Kidney epithelial cell (primary cell): Measurements from ENCODE around the gene APMAP. TPM values are rescaled to one million over a fixed set of nuclear protein-coding genes. Genes with fewer than 3 reads are reported as not detected.

Source experiments
- DNase-seq: peaks from one replicate; pipeline ENCODE4 v3.0.0-alpha.2; 2010; ENCODE audit warnings: low read depth
- H3K27me3 ChIP-seq: 2 replicates; pipeline ENCODE4 v1.6.0; 2011; ENCODE audit warnings: low read length; ENCODE audit not compliant: control insufficient read depth, insufficient read depth
- H3K36me3 ChIP-seq: 2 replicates; pipeline ENCODE4 v1.5.1; 2011; ENCODE audit warnings: low read length; ENCODE audit not compliant: control insufficient read depth, insufficient read depth
- H3K4me3 ChIP-seq: 2 replicates; pipeline ENCODE4 v1.5.1; 2011; ENCODE audit warnings: low read depth, mild to moderate bottlenecking, control low read depth, low read length
- CTCF ChIP-seq: IDR thresholded peaks from 2 replicates; pipeline ENCODE4 v1.5.1; 2011; ENCODE audit warnings: mild to moderate bottlenecking, moderate library complexity, low read length, control low read depth, inconsistent platforms; ENCODE audit not compliant: insufficient read depth, poor library complexity, severe bottlenecking
- total RNA-seq: library from RNA; depleted of rRNA; stranded (reverse); fragments of >200 nt; gene quantifications from 2 replicates; pipeline ENCODE4 v1.2.3, GENCODE V29; 2015

The APMAP gene
- total RNA-seq, 1 donor from 2014 or later: 98.8 TPM

GRCh38 chr20:24962182-24962492 lies 30.4 kb downstream of the APMAP start:
- H3K36me3 ChIP-seq: no peaks in the 10 kb centered on the region
- no peak for TF ChIP-seq CTCF

GRCh38 chr20:24961384-24962181 lies 31.0 kb downstream of the APMAP start:
- H3K4me3 ChIP-seq: no peak overlapping the region
- no peaks in the 10 kb centered on the region for H3K36me3 ChIP-seq
- no peak for DNase-seq
- no peaks in the 10 kb centered on the region for H3K27me3 ChIP-seq
- TF ChIP-seq CTCF: no peak

More at GRCh38 chr20:24962182-24962492, 30.4 kb downstream of the APMAP start:
- Histone ChIP-seq H3K27me3 (no peaks in the 10 kb centered on the region), H3K4me3 (no peak overlapping the region)
- DNase-seq: no peak

GRCh38 chr20:24960861-24961260 lies 31.7 kb downstream of the APMAP start:
- no peaks in the 10 kb centered on the region for H3K27me3 ChIP-seq
- no peak for TF ChIP-seq CTCF
- no peak overlapping the region for H3K4me3 ChIP-seq
- H3K36me3 ChIP-seq: no peaks in the 10 kb centered on the region
- DNase-seq: no peak

- TF ChIP-seq CTCF: no peak
- Histone ChIP-seq H3K36me3 (no peaks in the 10 kb centered on the region), H3K4me3 (no peak overlapping the region), H3K27me3 (no peaks in the 10 kb centered on the region)
- DNase-seq: no peak
Measured at GRCh38 chr20:24960302-24960801, 32.2 kb downstream of the APMAP start.

- Histone ChIP-seq H3K36me3 (no peaks in the 10 kb centered on the region), H3K27me3 (no peaks in the 10 kb centered on the region), H3K4me3 (no peak overlapping the region)
- no peak for DNase-seq
- TF ChIP-seq CTCF: no peak
Measured at GRCh38 chr20:24959591-24960301, 32.8 kb downstream of the APMAP start.
